ENCODE data around the gene PPP1CA. TPM values are rescaled to one million over a fixed set of nuclear protein-coding genes. Genes with fewer than 3 reads are reported as not detected.

Gene PPP1CA
- total and polyA plus RNA-seq, 4 donors = 62.4 to 92.9 (median 75.9) TPM

- no peak for DNase-seq (ENCODE audit: low spot score)
- H3K9ac ChIP-seq (ENCODE audit: low read depth in 1 of 2, low read length in 2 of 2) = no peak overlapping the region
- H3K4me3 ChIP-seq (ENCODE audit: low read depth in 1 of 3, low read length in 3 of 3) = no peak overlapping the region
- WGBS = 74% methylated on average over 14 of the region's 14 CpGs
- no peak overlapping the region for H3K27ac ChIP-seq (ENCODE audit: low read depth in 1 of 2, low read length in 2 of 2)
- no peaks in the 10 kb centered on the region for H3K9me3 ChIP-seq (ENCODE audit: control insufficient read depth in 4 of 4, low read length in 3 of 4)
- no peak for TF ChIP-seq RAD21 (IDR thresholded peaks at IDR 0.05)
- no peak for TF ChIP-seq HNF4G (IDR thresholded peaks at IDR 0.05)
- no peak for TF ChIP-seq NR2F2 (IDR thresholded peaks at IDR 0.05)
- no peak for TF ChIP-seq EGR1 (IDR thresholded peaks at IDR 0.05; ENCODE audit: low read depth in 2 of 2)
- TF ChIP-seq ATF3 (IDR thresholded peaks at IDR 0.05) = no peak
- TF ChIP-seq TAF1 (conservative IDR thresholded peaks at IDR 0.05) = no peak
- TF ChIP-seq HNF4A (conservative IDR thresholded peaks at IDR 0.05) = no peak
- no peak for TF ChIP-seq GABPA (IDR thresholded peaks at IDR 0.05 in 1 of 2, conservative IDR thresholded peaks at IDR 0.05 in 1 of 2)
- TF ChIP-seq CTCF (IDR thresholded peaks at IDR 0.05; ENCODE audit: low read depth, low read length, missing input control) = no peak
- no peak for TF ChIP-seq FOXA2 (IDR thresholded peaks at IDR 0.05)
- TF ChIP-seq REST (IDR thresholded peaks at IDR 0.05) = no peak
- TF ChIP-seq MAX (IDR thresholded peaks at IDR 0.05) = no peak
- no peak for TF ChIP-seq RXRA (IDR thresholded peaks at IDR 0.05)
- no peak for TF ChIP-seq ZBTB33 (IDR thresholded peaks at IDR 0.05)
- TF ChIP-seq SP1 (IDR thresholded peaks at IDR 0.05) = no peak
- TF ChIP-seq YY1 (IDR thresholded peaks at IDR 0.05) = no peak
- no peak for TF ChIP-seq FOXA1 (IDR thresholded peaks at IDR 0.05)
- TF ChIP-seq JUND (IDR thresholded peaks at IDR 0.05) = no peak
- peaks cover 8 to 24% (median 10%) of the 10 kb centered on the region in 4 donors for H3K4me1 ChIP-seq (ENCODE audit: control insufficient read depth in 4 of 4, insufficient read depth in 4 of 4, low read length in 3 of 4)
- no peaks in the 10 kb centered on the region for H3K27me3 ChIP-seq (ENCODE audit: control insufficient read depth in 4 of 4, insufficient read depth in 4 of 4, low read length in 3 of 4)
- H3K36me3 ChIP-seq (ENCODE audit: control insufficient read depth in 4 of 4, insufficient read depth in 3 of 4, low read depth in 1 of 4, low read length in 3 of 4) = no peaks in the 10 kb centered on the region
Observed at GRCh38 chr11:67370351-67371076, 31.1 kb downstream of the PPP1CA start.

All from liver (tissue), 9 donors.